Measurements from ENCODE around the gene ACOXL. TPM values are rescaled to one million over a fixed set of nuclear protein-coding genes. Genes with fewer than 3 reads are reported as not detected.

The ACOXL gene
- total and polyA plus RNA-seq, 12 donors: 0.05 to 0.19 (median 0.12) TPM; not detected in 8

DNA sequence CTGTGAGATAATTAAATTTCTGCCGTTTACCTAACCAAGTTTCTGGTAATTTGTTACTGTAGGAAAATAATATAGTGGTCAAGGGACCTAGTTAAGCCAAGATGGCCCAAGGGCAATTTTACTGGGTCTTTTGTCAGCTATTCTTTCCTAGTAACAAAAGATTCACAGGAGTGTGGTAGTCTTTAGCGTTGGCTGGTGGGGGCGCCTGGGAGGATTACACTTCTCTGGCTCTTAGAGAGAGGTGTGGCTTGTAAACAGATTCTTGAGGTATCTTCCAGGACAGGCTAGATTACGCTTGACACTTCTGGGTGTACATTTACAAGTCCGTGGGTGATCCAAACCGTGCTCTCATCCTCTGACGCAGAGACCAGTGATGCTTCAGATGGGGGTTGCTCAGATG, 3.3 kb upstream of the ACOXL start:
- H3K9me3 ChIP-seq (replicated peaks in 1 of 3): no peaks in the 10 kb centered on the region
- TF ChIP-seq, protein P1, sequence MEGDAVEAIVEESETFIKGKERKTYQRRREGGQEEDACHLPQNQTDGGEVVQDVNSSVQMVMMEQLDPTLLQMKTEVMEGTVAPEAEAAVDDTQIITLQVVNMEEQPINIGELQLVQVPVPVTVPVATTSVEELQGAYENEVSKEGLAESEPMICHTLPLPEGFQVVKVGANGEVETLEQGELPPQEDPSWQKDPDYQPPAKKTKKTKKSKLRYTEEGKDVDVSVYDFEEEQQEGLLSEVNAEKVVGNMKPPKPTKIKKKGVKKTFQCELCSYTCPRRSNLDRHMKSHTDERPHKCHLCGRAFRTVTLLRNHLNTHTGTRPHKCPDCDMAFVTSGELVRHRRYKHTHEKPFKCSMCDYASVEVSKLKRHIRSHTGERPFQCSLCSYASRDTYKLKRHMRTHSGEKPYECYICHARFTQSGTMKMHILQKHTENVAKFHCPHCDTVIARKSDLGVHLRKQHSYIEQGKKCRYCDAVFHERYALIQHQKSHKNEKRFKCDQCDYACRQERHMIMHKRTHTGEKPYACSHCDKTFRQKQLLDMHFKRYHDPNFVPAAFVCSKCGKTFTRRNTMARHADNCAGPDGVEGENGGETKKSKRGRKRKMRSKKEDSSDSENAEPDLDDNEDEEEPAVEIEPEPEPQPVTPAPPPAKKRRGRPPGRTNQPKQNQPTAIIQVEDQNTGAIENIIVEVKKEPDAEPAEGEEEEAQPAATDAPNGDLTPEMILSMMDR (IDR thresholded peaks at IDR 0.05): no peak
- no peak for TF ChIP-seq POLR2A (IDR thresholded peaks at IDR 0.05)
- 81 to 89% (median 83%) methylated on average over 7 of the region's 7 CpGs for WGBS, 4 donors
- no peaks in the 10 kb centered on the region for H3K36me3 ChIP-seq (replicated peaks in 1 of 2)
- H3K4me1 ChIP-seq (replicated peaks in 1 of 2): peaks cover 0 to 11% of the 10 kb centered on the region in 2 donors
- H3K27me3 ChIP-seq: peaks cover 24% of the 10 kb centered on the region
- no peak overlapping the region for H3K27ac ChIP-seq
- intact Hi-C loops (cut with DNase I): no loop called here
- H3K4me3 ChIP-seq: no peak overlapping the region
- no peak for DNase-seq

DNA sequence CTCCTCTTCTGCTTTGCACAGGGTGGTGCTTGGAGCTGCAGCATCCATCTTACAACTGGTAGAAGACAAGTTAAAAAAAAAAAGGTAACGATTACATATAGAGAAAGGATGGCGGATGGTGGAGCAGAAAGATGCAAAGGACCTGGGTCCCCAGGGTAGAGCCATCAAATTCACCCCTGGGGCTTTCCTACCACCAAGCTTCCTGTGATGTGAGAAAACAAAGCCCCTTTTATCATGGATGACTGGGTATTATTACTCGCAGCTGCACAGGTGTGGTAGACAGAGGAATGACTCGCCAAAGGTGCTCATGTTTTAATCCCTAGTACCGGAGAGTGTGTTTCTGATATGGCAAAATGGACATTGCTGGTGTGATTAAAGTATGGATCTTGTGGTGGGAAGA, 1.3 kb upstream of the ACOXL start:
- no peaks in the 10 kb centered on the region for H3K9me3 ChIP-seq (replicated peaks in 1 of 3)
- H3K4me3 ChIP-seq: no peak overlapping the region
- no peak for DNase-seq
- WGBS, 4 donors: 83 to 92% (median 87%) methylated on average over 5 of the region's 5 CpGs
- intact Hi-C loops (cut with DNase I): no loop called here
- no peaks in the 10 kb centered on the region for H3K36me3 ChIP-seq (replicated peaks in 1 of 2)
- H3K4me1 ChIP-seq (replicated peaks in 1 of 2): peaks cover 0 to 11% of the 10 kb centered on the region in 2 donors
- H3K27me3 ChIP-seq: peaks cover 41% of the 10 kb centered on the region
- TF ChIP-seq POLR2A (IDR thresholded peaks at IDR 0.05): no peak
- TF ChIP-seq, protein P1 (IDR thresholded peaks at IDR 0.05): no peak
- H3K27ac ChIP-seq: no peak overlapping the region

DNA sequence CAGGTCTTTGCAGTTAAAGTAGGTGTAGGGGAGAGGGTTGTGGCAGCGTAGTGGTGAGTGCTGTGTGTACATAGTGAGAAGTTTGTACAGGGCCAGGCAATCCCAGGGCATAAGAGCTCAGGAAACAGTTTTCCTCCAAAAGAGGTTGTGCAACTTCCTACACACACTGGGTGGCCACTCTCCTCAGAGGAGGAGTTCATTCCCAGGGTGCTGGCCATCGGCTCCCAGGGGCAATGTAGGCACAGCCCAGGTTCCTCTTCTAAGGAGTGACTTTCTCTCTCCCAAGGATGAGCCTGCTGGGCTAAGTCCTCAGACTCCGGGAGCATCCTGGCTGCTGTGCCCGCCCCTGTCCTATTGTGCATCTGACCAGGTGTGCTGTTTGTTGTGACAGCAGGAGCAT, 3.0 kb downstream of the ACOXL start:
- Histone ChIP-seq H3K36me3 (replicated peaks in 1 of 2) (no peaks in the 10 kb centered on the region), H3K9me3 (replicated peaks in 1 of 3) (no peaks in the 10 kb centered on the region), H3K27ac (no peak overlapping the region), H3K27me3 (peaks cover 46% of the 10 kb centered on the region), H3K4me1 (replicated peaks in 1 of 2) (peaks cover 0 to 11% of the 10 kb centered on the region in 2 donors), H3K4me3 (no peak overlapping the region)
- WGBS, 4 donors: 64 to 100% (median 71%) methylated on average over 1 to 4 of the region's 4 CpGs
- no peak for DNase-seq
- TF ChIP-seq, protein P1 (IDR thresholded peaks at IDR 0.05): no peak
- no peak for TF ChIP-seq POLR2A (IDR thresholded peaks at IDR 0.05)
- intact Hi-C loops (cut with DNase I): no loop called here

DNA sequence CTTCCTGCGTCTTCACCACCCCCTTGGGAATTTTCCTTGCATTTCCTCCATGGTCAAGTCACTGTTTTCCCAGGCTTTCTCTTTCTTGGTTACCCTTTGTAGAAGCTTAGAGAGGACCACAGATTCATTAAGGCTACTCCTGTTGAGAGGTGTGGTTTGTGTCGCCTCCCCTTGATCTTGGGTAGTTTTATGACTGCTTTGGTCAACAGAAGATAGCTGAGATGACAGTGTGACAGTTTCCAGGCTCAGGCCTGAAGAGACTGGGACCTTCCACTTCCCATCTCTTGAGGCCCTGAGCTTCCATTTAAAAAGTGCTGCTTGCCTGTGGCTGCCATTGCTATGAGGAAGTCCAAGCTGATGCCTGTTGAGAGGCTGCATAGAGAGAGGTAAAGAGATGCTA, 5.4 kb downstream of the ACOXL start:
- intact Hi-C loops (cut with DNase I): no loop called here
- TF ChIP-seq, protein P1 (IDR thresholded peaks at IDR 0.05): no peak
- TF ChIP-seq POLR2A (IDR thresholded peaks at IDR 0.05): no peak
- H3K36me3 ChIP-seq (replicated peaks in 1 of 2): no peaks in the 10 kb centered on the region
- H3K27ac ChIP-seq: no peak overlapping the region
- DNase-seq: no peak
- no peaks in the 10 kb centered on the region for H3K9me3 ChIP-seq (replicated peaks in 1 of 3)
- peaks cover 35% of the 10 kb centered on the region for H3K27me3 ChIP-seq
- no peak overlapping the region for H3K4me3 ChIP-seq
- peaks cover 0 to 4% of the 10 kb centered on the region in 2 donors for H3K4me1 ChIP-seq (replicated peaks in 1 of 2)
- WGBS, 4 donors: 80 to 90% (median 88%) methylated on average over 2 of the region's 2 CpGs
